Cardiac fibroblast (primary cell): ENCODE results near the gene EEFSEC.

ENCODE experiments used
- DNase-seq, 2 donors: peaks; one replicate each; pipeline versions ENCODE4 v3.0.0 to v3.0.0-alpha.2; 2010; ENCODE audit warnings: low read depth in 2 of 2
- H3K4me3 ChIP-seq, 2 donors: replicated peaks in 1 of 2; 1 replicate in 1 of 2; 2 replicates in 1 of 2; pipeline ENCODE4 v1.5.1; 2011; ENCODE audit warnings: low read depth in 2 of 2, low read length in 2 of 2, mild to moderate bottlenecking in 2 of 2, moderate library complexity in 1 of 2
- CTCF ChIP-seq: IDR thresholded peaks from one replicate; pipeline ENCODE4 v1.5.1; 2011; ENCODE audit warnings: low read depth, mild to moderate bottlenecking, low read length, inconsistent platforms

Gene EEFSEC

GRCh38 chr3:128353361-128353965 is 200.2 kb downstream of the EEFSEC start:
- no peak for TF ChIP-seq CTCF
- H3K4me3 ChIP-seq, result no peak overlapping the region
- DNase-seq, result no peak

- no peak overlapping the region for H3K4me3 ChIP-seq
- no peak for TF ChIP-seq CTCF
- peak in 1 of 2 donors; percentile 12 for DNase-seq
Observed at GRCh38 chr3:128353991-128354687, 200.9 kb downstream of the EEFSEC start.

- TF ChIP-seq CTCF, result no peak
- no peak for DNase-seq
- no peak overlapping the region for H3K4me3 ChIP-seq
Observed at GRCh38 chr3:128354788-128355542, 201.7 kb downstream of the EEFSEC start.

- no peak overlapping the region for H3K4me3 ChIP-seq
- DNase-seq, result no peak
- no peak for TF ChIP-seq CTCF
Observed at GRCh38 chr3:128355543-128355919, 202.2 kb downstream of the EEFSEC start.

- TF ChIP-seq CTCF, result no peak
- no peak for DNase-seq
Observed at GRCh38 chr3:128356822-128357221, 203.5 kb downstream of the EEFSEC start.

GRCh38 chr3:128357538-128357937 is 204.3 kb downstream of the EEFSEC start:
- no peak overlapping the region for H3K4me3 ChIP-seq
- DNase-seq, result no peak
- no peak for TF ChIP-seq CTCF

More at GRCh38 chr3:128356822-128357221, 203.5 kb downstream of the EEFSEC start:
- H3K4me3 ChIP-seq, result no peak overlapping the region
